ENCODE data around the gene FOXG1.

Gene FOXG1

GRCh38 chr14:28762303-28762954 is 4.2 kb upstream of the FOXG1 start:
- DNase-seq = no peak

- no peak for DNase-seq
Measured at GRCh38 chr14:28762955-28763326, 3.6 kb upstream of the FOXG1 start.

GRCh38 chr14:28763751-28764256 is 2.8 kb upstream of the FOXG1 start:
- DNase-seq = no peak

DNA sequence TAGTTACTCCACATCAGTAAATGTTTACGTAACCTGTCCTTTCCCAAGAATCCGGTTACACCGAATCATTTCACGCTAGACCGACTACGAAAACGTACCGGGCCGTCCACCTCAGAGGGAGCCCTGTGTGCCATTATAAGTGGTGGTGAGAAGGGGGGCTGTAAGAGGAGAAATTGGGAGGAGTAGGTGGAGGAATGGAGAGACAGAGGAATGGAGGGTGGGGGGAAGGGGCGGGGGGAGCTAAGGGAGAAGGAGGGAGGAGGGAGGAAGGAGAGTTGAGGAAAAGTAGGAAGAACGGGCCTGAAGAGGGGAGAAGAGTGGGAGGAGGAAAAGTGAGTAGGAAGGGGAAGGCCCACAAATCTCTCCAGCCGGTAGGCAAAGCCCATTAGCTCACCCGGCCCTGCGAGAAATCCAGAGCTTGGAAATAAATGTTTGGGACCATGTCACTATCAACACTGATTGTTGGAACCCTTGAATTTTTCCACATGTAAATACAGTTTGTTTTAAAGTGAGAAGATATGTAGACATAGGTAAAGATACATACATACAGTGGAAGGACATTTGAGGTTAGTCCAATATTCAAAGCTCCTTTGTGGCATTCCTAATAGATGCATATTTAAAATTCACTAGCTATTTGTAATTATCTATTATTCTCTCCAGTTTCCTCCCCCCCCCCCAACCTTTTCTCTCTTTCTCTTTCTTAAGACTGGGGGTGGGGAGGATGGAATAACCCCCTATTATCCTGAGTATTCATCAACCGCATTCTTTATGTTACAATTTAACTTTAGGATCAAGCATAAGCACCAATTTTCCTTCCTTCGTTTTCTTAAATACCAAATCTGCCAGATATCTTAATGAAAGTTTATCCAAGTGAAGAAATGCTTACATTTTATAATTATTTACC is 2.1 kb upstream of the FOXG1 start:
- no peak for DNase-seq

- no peak for DNase-seq
Measured at GRCh38 chr14:28765169-28765830, 1.3 kb upstream of the FOXG1 start.

DNA sequence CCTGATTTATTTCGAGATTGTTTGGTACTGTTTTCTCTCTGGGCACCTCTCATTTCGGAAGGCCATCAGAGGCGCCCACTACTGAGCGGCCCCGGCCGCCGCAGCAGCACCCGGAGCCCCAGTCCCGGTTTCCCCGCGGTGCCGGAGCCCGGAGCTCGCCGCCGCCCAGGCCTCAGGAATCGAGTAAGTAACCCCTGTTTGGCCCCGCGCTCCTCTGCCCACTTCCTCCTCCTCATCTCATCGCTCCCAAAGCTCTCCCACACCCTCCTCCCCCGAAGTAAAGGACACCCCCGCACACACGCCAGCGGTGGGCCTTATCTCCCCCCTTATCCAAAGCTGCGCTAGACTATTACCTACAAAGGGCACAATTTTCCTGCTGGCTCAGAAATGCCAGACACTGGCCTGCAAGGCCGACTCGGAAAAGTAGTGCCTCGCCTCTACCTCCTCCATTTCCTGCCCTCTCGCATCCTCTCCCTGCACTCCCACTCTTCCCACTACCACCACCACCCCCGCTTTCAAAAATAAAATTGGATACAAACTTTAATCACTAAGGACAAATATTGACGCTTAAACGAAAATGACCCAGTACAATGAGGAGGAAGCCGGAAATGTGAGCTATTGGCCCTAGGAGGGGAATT is 637 bp upstream of the FOXG1 start:
- peak; percentile 75 for DNase-seq

DNA sequence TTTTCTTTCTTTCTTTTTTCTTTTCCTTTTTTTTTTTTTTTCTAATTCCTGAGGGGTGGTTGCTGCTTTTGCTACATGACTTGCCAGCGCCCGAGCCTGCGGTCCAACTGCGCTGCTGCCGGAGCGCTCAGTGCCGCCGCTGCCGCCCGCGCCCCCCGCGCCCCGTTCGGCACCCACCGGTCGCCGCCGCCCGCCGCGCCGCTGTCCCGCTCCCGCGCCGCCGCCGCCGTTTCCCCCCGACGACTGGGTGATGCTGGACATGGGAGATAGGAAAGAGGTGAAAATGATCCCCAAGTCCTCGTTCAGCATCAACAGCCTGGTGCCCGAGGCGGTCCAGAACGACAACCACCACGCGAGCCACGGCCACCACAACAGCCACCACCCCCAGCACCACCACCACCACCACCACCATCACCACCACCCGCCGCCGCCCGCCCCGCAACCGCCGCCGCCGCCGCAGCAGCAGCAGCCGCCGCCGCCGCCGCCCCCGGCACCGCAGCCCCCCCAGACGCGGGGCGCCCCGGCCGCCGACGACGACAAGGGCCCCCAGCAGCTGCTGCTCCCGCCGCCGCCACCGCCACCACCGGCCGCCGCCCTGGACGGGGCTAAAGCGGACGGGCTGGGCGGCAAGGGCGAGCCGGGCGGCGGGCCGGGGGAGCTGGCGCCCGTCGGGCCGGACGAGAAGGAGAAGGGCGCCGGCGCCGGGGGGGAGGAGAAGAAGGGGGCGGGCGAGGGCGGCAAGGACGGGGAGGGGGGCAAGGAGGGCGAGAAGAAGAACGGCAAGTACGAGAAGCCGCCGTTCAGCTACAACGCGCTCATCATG is 654 bp downstream of the FOXG1 start:
- no peak for DNase-seq

DNA sequence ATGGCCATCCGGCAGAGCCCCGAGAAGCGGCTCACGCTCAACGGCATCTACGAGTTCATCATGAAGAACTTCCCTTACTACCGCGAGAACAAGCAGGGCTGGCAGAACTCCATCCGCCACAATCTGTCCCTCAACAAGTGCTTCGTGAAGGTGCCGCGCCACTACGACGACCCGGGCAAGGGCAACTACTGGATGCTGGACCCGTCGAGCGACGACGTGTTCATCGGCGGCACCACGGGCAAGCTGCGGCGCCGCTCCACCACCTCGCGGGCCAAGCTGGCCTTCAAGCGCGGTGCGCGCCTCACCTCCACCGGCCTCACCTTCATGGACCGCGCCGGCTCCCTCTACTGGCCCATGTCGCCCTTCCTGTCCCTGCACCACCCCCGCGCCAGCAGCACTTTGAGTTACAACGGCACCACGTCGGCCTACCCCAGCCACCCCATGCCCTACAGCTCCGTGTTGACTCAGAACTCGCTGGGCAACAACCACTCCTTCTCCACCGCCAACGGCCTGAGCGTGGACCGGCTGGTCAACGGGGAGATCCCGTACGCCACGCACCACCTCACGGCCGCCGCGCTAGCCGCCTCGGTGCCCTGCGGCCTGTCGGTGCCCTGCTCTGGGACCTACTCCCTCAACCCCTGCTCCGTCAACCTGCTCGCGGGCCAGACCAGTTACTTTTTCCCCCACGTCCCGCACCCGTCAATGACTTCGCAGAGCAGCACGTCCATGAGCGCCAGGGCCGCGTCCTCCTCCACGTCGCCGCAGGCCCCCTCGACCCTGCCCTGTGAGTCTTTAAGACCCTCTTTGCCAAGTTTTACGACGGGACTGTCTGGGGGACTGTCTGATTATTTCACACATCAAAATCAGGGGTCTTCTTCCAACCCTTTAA is 1.5 kb downstream of the FOXG1 start:
- DNase-seq = peak; percentile 87

DNA sequence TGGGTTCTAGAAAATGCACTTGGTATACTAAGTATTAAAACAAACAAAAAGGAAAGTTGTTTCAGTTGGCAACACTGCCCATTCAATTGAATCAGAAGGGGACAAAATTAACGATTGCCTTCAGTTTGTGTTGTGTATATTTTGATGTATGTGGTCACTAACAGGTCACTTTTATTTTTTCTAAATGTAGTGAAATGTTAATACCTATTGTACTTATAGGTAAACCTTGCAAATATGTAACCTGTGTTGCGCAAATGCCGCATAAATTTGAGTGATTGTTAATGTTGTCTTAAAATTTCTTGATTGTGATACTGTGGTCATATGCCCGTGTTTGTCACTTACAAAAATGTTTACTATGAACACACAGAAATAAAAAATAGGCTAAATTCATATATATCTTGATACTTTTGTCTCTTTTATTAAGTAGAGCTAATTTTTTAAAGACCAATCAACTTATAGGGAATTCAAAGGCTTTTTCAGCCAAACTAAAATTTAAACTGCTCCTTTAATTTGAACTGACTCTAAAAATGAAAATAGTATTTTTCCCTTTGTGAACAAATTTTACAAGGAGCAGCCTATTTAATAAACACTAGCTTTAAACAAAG is 2.8 kb downstream of the FOXG1 start:
- no peak for DNase-seq

GRCh38 chr14:28770061-28770460 is 3.5 kb downstream of the FOXG1 start:
- DNase-seq = no peak

- no peak for DNase-seq
Measured at GRCh38 chr14:28770630-28771029, 4.0 kb downstream of the FOXG1 start.

GRCh38 chr14:28771168-28771567 is 4.6 kb downstream of the FOXG1 start:
- DNase-seq = no peak

DNA sequence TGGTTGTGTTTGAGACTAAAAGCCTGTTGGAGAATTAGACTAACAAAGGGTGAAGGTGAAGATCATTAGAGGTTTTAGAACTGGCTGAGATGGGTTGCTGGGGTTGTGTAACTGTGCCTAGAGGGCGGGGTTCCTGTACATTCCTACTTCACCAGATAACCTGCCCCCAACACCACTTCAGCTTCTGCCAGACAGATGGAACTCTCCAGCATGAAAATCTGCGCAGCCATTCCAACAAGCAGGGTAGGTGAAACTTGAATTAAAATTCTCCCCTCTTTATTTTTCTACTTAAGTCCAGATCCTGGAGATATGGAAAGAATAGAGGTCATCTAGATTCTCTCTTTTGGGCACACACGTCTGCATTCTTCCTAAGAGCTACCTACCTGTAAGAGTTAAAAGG is 6.0 kb downstream of the FOXG1 start:
- no peak for DNase-seq

- DNase-seq = no peak
Measured at GRCh38 chr14:28773176-28773575, 6.6 kb downstream of the FOXG1 start.

DNA sequence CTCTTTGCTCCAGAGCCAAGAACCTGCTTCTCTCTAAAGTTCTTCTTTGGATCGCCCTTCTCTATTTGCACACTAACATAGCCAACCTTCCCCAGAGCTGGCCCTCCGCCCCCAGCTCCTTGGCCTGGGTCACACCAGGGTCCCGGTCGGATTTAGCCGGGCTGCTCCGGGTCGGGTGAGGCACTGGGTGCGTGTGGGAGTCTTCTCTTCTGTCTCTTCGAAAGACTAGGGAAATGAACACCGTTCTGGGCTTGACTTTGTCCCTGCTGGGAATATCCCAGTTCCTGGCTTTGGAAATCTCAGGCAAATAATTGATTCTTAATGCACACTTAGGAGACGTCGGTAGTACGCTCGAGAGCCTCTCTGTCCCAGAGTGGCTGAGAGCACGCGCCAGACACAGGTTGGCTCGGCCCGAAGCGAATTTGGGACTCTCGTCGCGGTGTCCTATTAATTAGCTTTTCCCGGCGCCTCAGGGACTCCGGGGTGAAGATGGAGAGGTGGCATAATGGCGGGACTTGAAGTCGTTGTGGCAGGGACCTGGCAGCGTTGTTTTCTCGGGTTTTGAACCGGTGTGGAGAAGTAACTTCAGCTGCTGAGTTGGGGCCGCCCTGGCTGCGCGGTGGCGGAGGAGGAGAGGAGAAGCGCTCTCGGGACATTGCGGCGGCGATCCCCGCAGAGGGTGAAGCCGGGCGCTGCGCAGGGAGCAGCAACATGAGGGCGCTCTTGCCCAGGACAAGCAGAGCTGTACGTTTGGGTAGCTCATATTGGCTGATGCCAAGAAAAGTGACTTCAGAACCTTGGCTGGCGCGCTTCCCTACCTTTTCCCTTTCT is 7.5 kb downstream of the FOXG1 start:
- DNase-seq = peak; percentile 88

- DNase-seq = peak; percentile 53
Measured at GRCh38 chr14:28774764-28775735, 8.5 kb downstream of the FOXG1 start.

DNA sequence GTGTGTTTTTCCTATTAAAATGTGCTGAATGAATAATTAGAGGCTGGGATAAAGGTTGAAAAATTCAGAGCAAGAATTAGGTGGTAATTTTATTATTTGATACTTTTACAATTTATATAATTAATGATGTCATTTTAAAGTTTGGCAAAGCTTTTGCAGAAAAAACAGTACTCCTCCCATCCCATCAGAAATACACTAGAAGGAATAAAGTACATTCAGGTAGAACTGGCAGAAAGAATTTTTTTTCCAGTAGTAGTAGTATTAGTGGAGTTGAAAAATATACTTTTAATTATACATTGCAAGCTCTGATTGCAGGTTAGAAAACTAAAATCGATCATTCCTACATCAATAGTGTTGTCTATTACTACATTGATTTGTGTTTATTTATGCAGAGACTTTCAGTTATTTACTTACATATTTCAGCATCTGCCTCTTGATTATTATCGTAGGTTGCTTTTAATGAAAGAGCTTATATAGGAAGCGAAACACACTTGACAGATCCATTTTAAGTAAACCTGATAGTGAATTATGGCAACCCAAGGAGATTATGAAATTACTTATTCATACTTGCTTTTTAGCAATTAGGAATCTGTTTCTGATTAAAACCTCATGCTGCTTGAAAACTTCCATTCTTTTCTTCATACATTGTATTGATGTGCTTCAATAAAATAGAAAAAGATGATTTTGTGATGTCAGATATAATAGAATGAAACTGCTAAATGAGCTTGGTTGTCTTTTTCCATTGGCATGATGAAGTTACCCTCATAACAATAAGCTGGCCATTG is 10.1 kb downstream of the FOXG1 start:
- no peak for DNase-seq
